Measurements from ENCODE around the gene TNFSF4.

The TNFSF4 gene

GRCh38 chr1:173210716-173211231 lies 3.6 kb upstream of the TNFSF4 start:
- no peak for DNase-seq (ENCODE audit: low read depth)

- no peak for DNase-seq (ENCODE audit: low read depth)
These were observed 3.2 kb upstream of the TNFSF4 start for GRCh38 chr1:173210283-173210682.

DNA sequence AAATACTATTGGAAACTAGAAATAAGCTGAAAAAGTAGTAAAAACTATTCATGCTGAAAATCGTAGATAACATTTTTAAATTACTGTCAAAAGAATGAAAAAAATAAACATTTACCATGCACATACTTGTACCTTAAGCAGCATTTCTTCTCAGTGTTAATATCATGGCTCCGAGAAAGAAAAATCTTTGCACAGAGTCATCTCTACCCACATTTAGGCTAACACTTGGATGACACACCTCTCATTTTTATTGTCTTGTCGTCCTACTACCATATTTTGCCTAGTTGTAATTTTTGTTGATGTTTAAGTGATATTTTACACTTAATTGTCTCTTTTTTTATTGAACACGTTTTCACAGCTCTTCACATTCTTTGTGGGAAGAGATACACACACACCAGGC lies 1.7 kb upstream of the TNFSF4 start:
- DNase-seq (ENCODE audit: low read depth): no peak

DNA sequence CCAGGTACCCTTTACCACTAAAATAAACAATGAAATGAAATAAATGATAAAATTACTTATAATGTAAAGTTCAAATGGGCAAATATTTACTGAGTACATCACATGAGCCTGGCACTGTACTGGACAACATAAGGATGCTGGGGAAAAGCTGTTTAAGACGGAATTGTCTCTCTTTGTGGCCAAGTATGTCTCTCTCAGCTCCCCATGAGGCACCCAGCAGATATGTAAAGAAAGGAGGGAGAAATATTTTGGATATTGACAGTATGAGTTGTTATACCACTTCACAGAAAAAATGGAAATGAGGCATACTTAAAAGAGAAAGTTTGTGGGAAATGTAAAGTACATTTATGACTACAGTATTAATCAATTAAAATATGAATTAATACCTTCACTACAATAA lies 1.0 kb upstream of the TNFSF4 start:
- no peak for DNase-seq (ENCODE audit: low read depth)

DNA sequence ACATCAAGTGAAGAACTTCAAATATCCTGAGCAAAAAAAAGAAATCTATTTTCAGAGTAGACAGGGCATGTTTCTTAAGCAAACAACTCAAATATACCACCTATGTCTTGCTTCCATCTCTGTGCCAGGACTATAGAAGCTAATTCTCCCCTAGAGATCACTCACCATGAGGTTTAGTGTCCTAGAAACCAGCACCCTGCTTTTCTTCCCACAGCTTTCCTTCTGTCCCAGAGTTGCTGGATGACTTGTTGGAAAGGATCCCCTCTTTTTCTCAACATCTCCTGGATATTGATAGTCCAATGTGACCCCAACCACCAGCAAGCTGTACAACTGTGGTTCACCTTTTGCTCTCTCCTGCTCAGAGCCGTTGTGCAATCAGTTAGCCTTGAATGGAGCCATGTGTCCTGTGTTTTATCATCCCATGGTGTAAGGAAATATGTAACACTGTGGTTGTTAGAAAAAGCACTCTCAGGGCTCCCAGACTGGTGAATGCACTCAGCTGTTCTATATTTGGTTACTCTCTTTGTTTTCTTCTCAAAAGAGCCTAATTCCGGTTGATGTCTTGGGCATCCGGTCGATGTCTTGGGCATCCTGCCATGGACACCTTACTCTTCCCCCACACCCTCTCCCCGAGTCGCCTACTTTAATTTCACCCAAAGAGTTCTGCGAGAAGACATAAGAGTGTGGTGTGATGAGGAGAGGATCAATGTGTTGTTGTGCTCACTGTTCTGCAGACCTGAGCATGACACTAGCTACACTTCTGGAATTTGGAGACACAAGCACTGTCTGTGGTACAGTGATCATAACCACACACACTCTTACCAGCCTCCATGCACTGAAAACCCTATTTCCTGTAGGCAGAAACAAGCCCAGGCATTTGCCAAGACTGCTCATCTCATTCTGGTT lies 1.7 kb downstream of the TNFSF4 start:
- no peak for DNase-seq (ENCODE audit: low read depth)

- DNase-seq (ENCODE audit: low read depth): no peak
These were observed 2.4 kb downstream of the TNFSF4 start for GRCh38 chr1:173204693-173205092.

DNA sequence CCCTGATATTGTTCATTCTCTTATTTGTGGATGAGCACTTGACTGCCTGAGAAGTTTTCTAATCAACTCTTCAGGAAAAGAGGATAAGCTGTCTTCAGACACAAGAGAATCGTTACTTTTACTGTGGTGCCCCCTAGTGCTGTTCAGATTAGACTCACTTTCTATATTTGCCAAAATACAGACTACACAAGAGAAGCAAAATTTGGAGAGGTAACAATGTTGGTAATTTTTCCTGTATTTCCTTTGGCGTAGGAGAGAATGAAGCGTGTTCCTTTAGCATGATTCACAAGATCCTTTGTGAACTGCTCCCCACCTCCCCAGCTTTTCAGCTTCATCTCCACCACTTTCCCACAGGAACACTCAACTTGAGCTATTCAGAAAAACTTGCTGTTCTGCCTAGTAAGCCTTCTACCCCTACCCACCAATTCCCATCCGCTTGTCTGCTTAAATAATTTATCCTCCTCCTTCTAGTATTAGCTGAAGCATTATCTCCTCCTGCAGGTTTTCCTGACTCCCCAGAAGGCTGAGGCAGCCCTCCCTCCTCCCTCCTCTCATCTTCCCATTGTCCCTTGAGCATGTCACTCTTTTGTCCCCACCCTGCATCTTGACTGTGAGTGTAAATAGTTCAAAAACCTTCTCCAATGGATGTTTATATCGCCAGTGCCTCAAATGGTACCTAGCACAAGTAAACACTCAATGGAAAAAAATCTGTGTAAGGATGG lies 4.5 kb downstream of the TNFSF4 start:
- DNase-seq (ENCODE audit: low read depth): no peak

DNA sequence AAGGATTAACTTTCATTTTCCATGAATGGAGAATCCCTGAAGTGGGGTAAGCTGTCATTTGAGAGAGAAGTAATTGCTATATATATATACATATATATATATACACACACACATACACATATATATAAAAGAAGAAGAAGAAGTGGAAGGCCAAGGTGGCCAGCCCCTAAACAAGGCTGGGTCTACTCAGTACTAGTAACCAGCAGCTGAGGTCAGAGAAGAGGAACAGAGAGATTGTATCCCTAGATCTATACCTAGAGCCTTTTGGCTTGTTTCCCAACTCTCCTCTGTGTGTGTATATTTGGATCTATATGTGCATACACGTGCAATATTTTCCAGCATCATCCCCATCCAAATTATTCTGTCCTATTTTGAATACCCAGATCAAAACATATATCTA lies 5.2 kb downstream of the TNFSF4 start:
- no peak for DNase-seq (ENCODE audit: low read depth)

DNA sequence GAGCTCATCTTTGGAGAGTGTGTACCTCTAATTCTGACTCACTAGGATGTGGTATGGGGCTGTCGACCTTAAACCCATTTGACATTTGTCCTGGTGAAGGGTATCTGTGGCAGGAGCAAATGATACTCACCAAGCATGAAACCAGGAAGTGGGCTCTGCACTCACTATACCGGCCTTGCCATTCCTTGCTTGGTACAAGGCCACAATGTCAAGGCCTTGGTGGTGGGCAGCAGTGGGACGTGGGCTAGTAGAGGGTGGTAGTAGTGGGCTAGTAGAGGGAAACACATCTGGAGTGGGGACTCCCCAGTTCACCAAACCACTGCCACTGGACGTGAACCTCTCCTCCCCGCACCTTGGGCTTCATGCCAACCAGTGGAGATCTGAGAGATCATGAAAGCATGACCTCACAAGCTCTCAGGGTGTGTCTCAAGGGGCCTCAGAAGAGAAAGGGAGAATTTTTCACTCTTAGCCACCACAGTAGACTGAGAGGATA lies 11.5 kb downstream of the TNFSF4 start:
- DNase-seq (ENCODE audit: low read depth): no peak

GRCh38 chr1:173193639-173194038 lies 13.5 kb downstream of the TNFSF4 start:
- no peak for DNase-seq (ENCODE audit: low read depth)

DNA sequence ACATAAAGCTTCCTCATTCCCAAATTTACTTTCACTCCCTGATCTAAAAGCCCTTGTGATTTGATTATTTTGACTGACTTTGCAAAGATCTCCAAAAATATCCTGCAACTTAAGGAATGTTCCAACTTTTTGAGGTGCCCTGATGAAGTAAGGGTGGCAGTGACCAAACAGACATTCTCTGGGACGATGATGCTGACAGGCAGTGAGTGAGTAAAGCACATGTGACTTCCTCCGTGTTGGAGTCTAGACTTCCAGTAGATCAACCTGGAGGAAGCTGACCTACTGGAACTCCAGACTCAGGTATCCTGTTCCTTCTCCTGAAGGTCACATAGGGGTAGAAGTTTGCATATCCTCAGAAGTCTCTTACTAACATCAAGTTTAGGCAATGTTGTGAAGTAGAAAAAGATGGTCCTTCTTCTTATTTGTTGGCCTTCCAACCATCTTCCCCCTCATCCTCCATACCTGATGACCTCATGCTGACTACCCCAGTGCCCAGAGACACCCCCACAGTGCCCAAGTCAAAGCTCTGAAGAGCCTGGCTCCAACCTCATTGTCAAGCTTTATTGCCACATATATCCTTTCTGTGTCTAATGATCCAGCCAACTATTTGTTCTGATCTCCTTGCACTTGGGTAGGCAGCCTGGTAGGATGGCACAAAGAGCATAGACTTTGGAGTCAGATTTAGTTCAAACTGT lies 16.0 kb downstream of the TNFSF4 start:
- DNase-seq (ENCODE audit: low read depth): no peak

DNA sequence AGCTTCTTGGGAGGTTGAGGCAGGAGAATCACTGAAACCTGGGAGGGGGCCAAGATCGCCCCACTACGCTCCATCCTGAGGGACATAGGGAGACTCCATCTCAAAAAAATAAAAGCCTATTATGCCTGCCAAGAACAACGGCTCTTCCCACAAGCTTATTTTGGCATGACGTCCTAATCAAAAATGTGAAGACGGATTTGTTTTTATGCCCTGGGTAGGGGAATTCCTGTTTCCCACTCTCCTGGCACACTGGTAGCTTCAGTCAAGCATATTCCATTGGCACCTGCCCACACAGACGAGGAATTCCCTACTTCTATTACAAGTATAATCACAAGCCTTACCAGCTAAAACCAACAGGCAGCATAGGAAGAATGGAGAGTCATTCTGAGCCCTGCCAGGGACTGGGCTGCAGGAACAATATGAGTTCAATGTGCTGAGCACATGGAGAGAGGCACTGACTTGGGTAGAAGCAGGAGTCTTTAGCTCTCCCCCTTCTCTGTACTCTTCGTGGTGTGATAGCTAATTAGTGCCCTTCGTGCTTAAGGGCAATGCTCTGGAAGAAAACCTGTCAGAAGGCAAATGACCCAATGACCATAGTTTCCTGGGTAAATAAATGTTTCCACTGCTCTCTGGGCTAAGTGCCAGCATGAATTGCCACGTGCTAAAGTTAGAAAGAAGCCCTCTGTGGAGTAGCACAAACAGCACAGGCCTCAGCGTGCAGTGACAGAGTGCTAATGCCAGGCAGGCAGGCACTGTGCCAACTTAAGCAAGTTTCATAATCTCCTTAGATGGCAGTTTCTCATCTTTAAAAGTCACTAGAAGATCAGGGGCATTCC lies 16.8 kb downstream of the TNFSF4 start:
- DNase-seq (ENCODE audit: low read depth): no peak

GRCh38 chr1:173187671-173188237 lies 19.4 kb downstream of the TNFSF4 start:
- DNase-seq (ENCODE audit: low read depth): no peak

DNA sequence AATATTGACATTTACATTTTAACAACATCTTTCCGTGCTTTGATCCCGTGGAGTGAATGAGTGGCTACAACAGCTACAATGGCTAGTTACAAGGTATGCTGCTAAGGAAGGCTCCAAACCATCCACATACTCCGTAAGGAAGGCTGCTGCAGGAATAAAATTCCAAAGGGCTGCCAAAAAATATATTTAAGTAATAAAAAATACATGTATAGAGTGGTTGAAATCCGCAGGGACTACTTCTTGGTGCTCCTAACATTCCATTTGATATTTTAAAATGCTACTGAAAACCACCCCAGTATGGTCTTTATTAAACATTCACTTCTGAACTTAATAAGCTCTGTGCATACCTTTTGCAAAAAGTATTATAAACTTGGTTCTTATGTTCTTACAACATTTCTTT lies 25.3 kb downstream of the TNFSF4 start:
- DNase-seq (ENCODE audit: low read depth): no peak

DNA sequence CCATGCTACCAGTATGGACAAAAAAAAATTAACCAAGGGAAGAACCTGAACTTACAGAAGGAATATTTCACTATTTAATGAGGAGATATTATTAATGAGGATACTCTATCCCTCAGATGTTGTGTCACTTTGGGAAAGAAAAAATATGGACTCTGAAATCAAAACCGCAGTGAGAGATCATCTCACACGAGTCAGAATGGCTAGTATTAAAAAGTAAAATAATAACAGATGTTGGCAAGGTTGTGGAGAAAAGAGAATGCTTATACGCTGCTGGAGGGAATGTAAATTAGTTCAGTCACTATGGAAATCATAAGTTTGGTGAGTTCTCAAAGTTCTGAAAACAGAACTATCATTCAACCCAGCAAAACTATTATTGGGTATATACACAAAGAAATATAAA lies 30.9 kb downstream of the TNFSF4 start:
- no peak for DNase-seq (ENCODE audit: low read depth)

DNA sequence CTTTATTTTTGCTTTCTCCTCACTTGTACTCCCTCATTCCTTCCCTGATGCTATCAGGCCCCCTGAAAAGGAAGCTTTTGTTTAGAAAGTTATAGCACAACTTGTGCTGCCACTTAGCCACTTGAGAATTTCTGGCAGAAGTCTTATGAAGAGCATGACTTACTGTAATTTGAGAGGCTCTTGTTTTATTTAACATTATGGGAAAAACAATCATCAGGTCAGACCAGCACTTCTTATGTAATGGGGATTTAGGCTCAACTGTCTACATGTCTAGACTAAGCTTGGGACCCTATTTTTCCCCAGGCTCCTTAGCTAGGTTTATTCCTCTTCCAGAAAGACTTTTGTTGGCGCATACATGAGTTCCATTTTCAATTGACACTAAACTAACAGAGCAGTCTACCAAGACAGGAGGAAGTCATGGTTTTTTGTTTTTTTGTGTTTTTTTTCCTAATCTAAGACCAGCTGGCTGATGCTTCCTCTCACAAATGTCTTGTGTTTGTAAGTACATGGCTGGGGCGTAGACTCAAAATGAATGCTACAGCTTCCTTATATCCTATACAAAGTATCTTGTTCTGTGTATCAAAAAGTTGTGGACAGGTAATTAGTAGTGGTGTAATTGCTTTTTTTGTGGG lies 31.5 kb downstream of the TNFSF4 start:
- no peak for DNase-seq (ENCODE audit: low read depth)

GRCh38 chr1:173173388-173173787 lies 33.7 kb downstream of the TNFSF4 start:
- no peak for DNase-seq (ENCODE audit: low read depth)

- no peak for DNase-seq (ENCODE audit: low read depth)
These were observed 36.0 kb downstream of the TNFSF4 start for GRCh38 chr1:173171152-173171551.

GRCh38 chr1:173168941-173169340 lies 38.2 kb downstream of the TNFSF4 start:
- DNase-seq (ENCODE audit: low read depth): no peak

GRCh38 chr1:173164686-173165085 lies 42.4 kb downstream of the TNFSF4 start:
- no peak for DNase-seq (ENCODE audit: low read depth)

- no peak for DNase-seq (ENCODE audit: low read depth)
These were observed 43.0 kb downstream of the TNFSF4 start for GRCh38 chr1:173164178-173164577.
